ENCODE data around the gene CADM4. TPM values are rescaled to one million over a fixed set of nuclear protein-coding genes. Genes with fewer than 3 reads are reported as not detected.

CADM4 gene
- total and polyA plus RNA-seq, 4 donors = 0.47 to 4.9 (median 3.3) TPM

DNA sequence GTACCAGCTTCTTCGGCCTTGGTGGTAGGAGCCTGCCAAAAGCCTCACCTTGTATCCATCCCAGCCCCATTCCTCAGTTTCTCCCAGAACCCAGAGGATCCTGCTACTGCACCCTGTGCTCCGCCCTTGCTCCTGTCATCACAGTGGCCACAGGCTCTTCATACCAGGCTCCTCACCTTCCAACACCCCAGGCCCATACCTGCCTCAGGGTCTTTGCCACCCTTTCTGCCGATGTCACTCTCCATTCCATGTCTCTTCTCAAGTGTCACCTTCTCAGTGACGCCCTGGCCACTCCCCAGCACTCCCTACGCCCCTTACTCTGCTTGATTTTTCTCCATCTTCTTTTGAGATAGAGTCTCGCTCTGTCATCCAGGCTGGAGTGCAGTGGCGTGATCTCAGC, 29.8 kb downstream of the CADM4 start:
- no peak for DNase-seq (ENCODE audit: low spot score)
- Histone ChIP-seq H3K9ac (ENCODE audit: low read depth in 1 of 2, low read length in 2 of 2) (no peak overlapping the region), H3K36me3 (ENCODE audit: control insufficient read depth in 4 of 4, insufficient read depth in 3 of 4, low read depth in 1 of 4, low read length in 3 of 4) (peaks cover 0 to 13% (median 5%) of the 10 kb centered on the region in 4 donors), H3K27ac (ENCODE audit: low read depth in 1 of 2, low read length in 2 of 2) (no peak overlapping the region), H3K27me3 (ENCODE audit: control insufficient read depth in 4 of 4, insufficient read depth in 4 of 4, low read length in 3 of 4) (no peaks in the 10 kb centered on the region), H3K4me3 (ENCODE audit: low read depth in 1 of 3, low read length in 3 of 3) (no peak overlapping the region), H3K4me1 (ENCODE audit: control insufficient read depth in 4 of 4, insufficient read depth in 4 of 4, low read length in 3 of 4) (no peaks in the 10 kb centered on the region), H3K9me3 (ENCODE audit: control insufficient read depth in 4 of 4, low read length in 3 of 4) (no peaks in the 10 kb centered on the region)
- TF ChIP-seq NR2F2 (IDR thresholded peaks at IDR 0.05) = no peak
- TF ChIP-seq TAF1 (conservative IDR thresholded peaks at IDR 0.05) = no peak
- TF ChIP-seq, protein P1, sequence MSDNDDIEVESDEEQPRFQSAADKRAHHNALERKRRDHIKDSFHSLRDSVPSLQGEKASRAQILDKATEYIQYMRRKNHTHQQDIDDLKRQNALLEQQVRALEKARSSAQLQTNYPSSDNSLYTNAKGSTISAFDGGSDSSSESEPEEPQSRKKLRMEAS (IDR thresholded peaks at IDR 0.05) = no peak
- TF ChIP-seq, protein P2, sequence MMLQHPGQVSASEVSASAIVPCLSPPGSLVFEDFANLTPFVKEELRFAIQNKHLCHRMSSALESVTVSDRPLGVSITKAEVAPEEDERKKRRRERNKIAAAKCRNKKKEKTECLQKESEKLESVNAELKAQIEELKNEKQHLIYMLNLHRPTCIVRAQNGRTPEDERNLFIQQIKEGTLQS (IDR thresholded peaks at IDR 0.05) = no peak
- TF ChIP-seq RAD21 (IDR thresholded peaks at IDR 0.05) = no peak
- TF ChIP-seq HNF4A (conservative IDR thresholded peaks at IDR 0.05) = no peak
- no peak for TF ChIP-seq SP1 (IDR thresholded peaks at IDR 0.05)
- TF ChIP-seq EGR1 (IDR thresholded peaks at IDR 0.05; ENCODE audit: low read depth in 2 of 2) = no peak
- no peak for TF ChIP-seq YY1 (IDR thresholded peaks at IDR 0.05)
- TF ChIP-seq HNF4G (IDR thresholded peaks at IDR 0.05) = no peak
- no peak for TF ChIP-seq RXRA (IDR thresholded peaks at IDR 0.05)
- TF ChIP-seq JUND (IDR thresholded peaks at IDR 0.05) = no peak
- no peak for TF ChIP-seq FOXA1 (IDR thresholded peaks at IDR 0.05)
- no peak for TF ChIP-seq CTCF (IDR thresholded peaks at IDR 0.05; ENCODE audit: low read depth, low read length, missing input control)
- WGBS = 83% methylated on average over 7 of the region's 7 CpGs

DNA sequence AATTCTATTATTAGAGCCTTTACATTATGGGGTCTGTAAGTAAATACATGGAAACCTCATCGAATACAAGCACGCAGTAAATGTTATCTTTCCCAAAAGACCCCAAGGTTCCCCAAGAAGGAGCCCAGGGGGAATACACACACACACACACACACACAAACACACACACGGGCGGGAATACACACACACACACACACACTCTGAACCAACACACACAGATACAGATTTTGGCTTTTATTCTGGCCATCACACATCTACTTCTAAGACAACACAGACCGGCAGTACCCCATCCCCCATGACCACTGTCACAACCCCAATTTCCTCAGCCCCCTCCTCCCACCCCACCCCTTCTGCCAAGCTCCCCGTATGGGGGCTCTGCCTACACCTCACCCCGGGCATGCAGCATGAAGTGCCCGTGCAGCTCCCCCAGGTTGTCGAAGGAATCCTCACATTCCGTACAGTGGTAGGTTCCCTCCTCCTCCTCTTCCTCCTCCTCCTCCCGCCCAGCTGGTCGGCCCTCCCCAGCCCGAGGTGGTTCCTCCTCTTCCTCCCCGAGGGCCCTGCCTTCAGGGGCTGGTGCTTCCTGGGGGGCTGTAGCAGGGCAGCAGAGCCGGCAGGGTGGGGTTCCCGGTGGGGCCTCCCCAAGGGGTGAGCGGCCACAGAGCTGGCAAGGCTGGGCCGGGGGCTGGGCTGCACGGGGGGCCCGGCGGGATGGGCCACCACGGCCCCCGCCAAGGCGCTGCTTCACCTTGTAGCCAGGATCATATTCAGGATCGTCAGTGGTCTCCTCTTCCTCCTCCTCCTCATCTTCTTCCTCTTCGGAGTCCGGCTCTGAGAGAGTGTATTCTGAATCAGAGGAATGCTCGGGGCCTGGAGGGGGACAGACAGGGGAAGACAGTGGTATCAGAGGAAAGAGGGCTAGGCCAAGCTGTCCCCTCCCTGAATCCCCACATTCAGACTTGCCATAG, 32.1 kb downstream of the CADM4 start:
- H3K27me3 ChIP-seq (ENCODE audit: control insufficient read depth in 4 of 4, insufficient read depth in 4 of 4, low read length in 3 of 4) = no peaks in the 10 kb centered on the region
- peaks cover 0 to 7% (median 2%) of the 10 kb centered on the region in 4 donors for H3K36me3 ChIP-seq (ENCODE audit: control insufficient read depth in 4 of 4, insufficient read depth in 3 of 4, low read depth in 1 of 4, low read length in 3 of 4)
- H3K9me3 ChIP-seq (ENCODE audit: control insufficient read depth in 4 of 4, low read length in 3 of 4) = no peaks in the 10 kb centered on the region
- no peak overlapping the region for H3K9ac ChIP-seq (ENCODE audit: low read depth in 1 of 2, low read length in 2 of 2)
- no peak overlapping the region for H3K27ac ChIP-seq (ENCODE audit: low read depth in 1 of 2, low read length in 2 of 2)
- DNase-seq (ENCODE audit: low spot score) = no peak
- WGBS = 86% methylated on average over 28 of the region's 28 CpGs
- H3K4me1 ChIP-seq (ENCODE audit: control insufficient read depth in 4 of 4, insufficient read depth in 4 of 4, low read length in 3 of 4) = no peaks in the 10 kb centered on the region
- no peak for TF ChIP-seq GABPA (IDR thresholded peaks at IDR 0.05 in 1 of 2, conservative IDR thresholded peaks at IDR 0.05 in 1 of 2)
- no peak for TF ChIP-seq EGR1 (IDR thresholded peaks at IDR 0.05; ENCODE audit: low read depth in 2 of 2)
- no peak for TF ChIP-seq JUND (IDR thresholded peaks at IDR 0.05)
- no peak for TF ChIP-seq FOXA2 (IDR thresholded peaks at IDR 0.05)
- TF ChIP-seq HNF4G (IDR thresholded peaks at IDR 0.05) = no peak
- no peak for TF ChIP-seq NR2F2 (IDR thresholded peaks at IDR 0.05)
- TF ChIP-seq, protein P2 (IDR thresholded peaks at IDR 0.05) = no peak
- no peak for TF ChIP-seq SP1 (IDR thresholded peaks at IDR 0.05)
- TF ChIP-seq, protein P1 (IDR thresholded peaks at IDR 0.05) = no peak
- no peak overlapping the region for H3K4me3 ChIP-seq (ENCODE audit: low read depth in 1 of 3, low read length in 3 of 3)

All from liver (tissue), 9 donors.